HG03039 (cell line): ENCODE measurements around the gene CDH23.

Source experiments
- ATAC-seq: cut with Tn5 transposase; IDR thresholded peaks from one replicate; pipeline ENCODE4 v1.9.1; 2021; ENCODE audit warnings: mild to moderate bottlenecking, moderate library complexity; ENCODE audit not compliant: unreplicated experiment

CDH23 gene

DNA sequence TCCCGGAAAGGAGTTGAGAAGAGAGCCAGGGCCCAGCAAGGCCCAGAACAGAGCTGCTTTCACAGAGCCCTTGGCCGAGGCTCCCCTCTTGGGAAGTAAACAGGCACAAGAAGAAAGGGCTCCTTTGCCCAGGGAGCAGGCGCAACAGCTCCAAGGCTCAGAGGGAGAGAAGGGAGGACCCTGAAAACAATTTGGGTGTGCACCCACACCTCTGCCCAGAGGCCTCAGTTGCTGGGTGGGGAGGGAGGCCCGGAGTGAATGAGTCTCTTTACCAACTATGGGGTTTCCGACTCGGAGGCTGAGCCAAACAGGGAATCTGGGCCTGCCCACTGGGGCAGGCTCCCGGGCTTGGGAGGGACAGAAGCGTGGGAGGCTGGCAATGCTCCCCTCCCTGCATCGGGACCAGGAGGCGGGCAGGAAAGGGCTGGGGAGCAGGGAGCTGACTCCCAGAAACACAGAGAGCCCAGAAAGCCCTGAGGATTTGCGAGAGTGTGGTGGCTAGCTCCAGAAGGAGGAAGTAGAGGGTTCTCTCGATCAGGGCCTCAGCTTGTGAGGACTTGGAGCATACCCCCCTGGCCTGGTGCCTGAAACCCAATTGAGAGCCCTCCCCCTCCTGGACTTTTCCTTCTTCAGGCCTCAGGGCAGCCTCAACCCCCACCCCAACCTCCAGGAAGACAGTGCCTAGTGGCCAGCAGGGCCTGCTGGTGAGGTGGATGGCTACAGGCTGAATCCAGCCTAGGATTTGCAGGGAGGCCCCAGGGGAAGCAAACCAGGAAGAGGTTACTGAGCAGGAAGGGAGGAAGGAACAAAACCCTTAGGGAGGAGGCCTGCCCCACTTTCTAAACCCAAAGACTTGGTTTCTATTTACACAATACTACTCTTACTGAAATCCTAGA lies 316.7 kb downstream of the CDH23 start:
- no peak for ATAC-seq

DNA sequence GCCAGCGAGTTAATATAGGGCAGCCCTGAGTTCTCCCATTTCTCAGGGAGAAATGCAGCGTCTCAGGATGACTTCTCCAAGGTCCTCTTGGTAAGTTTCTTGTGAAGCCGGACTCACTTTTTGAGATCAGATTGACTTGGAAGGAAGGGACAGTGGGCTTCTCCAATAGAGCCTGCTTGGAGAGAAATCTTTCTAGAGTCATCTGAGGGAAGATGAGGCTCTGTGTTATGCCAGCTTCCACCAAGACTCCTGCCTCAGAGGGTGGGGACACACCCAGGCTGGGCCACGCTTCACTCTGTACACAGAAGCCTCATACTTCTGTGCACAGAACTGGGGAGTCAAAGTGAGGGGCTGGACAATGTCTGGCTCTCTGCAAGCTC lies 317.3 kb downstream of the CDH23 start:
- ATAC-seq, result no peak

DNA sequence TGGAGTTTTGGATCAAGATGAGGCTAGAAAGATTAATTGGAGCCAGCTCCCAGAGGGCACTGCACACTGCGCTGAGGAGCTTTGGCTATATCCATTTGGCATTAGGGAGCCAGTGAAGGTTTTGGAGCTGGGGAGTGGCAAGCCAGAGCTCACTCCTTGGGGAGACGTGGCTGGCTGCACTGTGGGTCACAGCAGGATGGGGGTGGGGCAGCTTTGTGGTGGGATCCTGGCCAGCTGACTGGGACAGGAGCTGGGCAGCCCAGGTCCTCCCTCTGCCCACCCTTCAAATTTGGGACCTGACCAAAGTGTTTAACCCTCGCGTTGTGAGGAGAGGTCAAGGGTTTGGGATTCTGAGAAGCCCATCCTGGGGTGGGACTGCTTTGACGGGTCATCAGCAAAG lies 317.9 kb downstream of the CDH23 start:
- ATAC-seq, result no peak

DNA sequence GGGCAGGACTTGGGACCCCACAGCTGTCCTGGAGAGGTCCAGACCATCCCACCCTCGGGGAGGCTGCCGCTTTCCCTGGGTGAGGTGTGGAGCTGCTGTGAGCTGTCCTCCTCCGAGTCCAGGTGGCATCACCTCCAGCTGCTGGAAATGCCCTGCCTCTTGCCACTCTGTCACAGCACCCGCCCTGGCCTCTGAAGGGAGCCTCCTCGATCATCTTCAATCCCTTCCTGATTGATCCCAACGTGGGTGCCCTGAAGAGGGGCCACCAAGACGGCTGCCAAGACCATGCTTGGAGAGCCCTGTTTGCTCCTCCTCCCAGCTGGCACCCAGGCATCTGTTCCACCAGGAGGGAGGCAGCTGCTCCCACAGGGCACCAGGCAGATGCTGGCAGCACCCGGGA lies 318.3 kb downstream of the CDH23 start:
- ATAC-seq, result no peak

DNA sequence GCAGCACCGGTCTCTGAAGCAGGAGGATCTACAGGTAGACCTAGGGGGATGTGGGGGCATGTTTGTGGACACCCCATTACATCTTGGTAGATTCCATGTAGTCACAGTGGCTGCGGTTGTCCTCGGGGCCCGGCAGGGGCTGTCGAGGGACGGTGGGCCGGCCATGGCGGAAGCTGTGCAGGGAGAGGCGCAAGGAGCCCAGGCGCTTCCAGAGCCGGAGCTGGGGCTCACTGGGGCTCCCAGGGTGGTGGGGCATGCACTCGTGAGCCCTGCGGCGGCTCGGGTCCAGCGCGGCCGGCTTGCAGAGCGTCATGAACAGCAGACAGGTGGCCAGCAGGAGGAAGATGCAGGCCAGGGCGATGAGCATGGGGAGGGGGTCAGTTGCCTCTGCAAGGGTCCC lies 319.1 kb downstream of the CDH23 start:
- ATAC-seq, result no peak

- ATAC-seq, result no peak
Observed at GRCh38 chr10:71716426-71716825, 319.7 kb downstream of the CDH23 start.

DNA sequence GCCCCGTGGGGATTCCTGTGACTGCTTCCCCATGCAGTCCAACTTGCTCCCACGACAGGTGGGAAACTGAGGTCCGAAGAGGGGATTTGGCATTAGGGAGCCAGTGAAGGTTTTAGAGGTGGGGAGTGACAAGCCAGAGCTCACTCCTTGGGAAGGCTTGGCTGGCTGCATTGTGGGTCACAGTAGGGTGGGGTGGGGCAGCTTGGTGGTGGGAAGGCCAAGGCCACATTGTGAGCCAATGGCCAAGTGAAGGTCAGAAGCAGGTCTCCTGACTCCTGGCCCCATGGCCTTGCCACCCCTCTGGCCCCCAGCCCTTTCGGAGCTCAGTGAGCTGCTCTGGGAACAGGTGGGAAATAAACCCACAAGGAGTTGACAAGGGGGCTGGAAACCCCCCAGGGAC lies 320.3 kb downstream of the CDH23 start:
- no peak for ATAC-seq

DNA sequence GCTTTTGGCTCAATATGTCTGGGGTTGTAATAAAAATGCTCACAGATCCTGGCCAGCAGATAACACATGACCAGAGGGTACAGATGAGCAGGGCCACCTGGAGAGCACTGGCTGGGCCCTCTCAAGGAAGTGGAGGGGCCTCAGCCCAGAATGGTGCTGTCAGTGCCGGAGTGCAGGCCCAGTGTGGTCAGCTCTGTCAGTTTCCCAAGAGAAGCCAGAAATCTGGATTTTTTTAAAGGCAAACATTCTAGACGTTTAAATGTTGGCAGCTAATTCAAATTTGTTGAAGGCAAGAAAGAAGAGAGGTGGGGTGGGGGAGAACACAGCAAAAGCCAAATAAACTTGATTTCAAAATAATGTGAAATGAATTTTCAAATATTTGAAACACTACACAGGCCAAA lies 320.8 kb downstream of the CDH23 start:
- no peak for ATAC-seq

GRCh38 chr10:71718165-71718698 lies 321.5 kb downstream of the CDH23 start:
- ATAC-seq, result no peak

DNA sequence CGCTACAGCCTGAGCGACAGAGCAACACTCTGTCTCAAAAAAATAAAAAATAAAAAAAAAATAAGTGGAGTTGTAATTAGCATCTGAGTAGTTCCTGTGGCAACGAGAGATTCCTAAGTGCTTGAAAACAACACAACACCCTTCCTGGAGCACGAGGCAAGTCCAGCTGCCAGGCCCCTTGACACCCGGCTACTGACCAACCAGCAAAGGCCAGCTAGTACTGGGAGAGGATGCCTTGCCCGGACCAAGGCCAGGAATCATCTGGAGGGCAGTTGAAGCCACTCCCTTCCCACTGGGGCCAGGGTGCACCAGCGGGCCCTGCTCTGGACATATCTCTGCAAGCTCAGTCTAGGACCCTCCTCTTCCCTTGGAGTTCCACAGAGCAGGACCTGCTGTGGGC lies 322.3 kb downstream of the CDH23 start:
- no peak for ATAC-seq

- no peak for ATAC-seq
Observed at GRCh38 chr10:71719464-71720201, 322.9 kb downstream of the CDH23 start, which contains the start of gene C10orf105. Gene C10orf105 (minus strand): TSS chr10:71719778. CDS start chr10:71716337, 3,441 bp downstream.

GRCh38 chr10:71720288-71720687 lies 323.6 kb downstream of the CDH23 start:
- no peak for ATAC-seq

DNA sequence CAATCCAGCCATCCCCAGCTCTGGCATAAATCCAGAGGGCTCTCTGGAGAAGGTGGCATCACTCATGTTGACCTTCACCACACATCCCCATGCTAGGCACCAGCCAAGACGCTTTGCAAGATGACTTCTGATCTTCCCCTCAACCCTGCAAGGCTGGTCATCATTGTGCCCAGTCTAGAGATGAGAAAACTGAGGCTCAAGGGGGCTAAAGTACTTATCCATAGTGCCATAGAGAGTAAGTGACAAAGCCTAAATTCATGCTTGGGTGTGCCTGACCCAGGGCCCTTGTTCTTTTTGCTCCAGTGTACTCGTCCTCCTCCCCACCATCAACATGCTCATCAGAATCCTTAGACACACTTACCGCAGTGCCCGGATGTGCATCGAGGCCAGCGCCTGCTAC lies 324.6 kb downstream of the CDH23 start:
- no peak for ATAC-seq

- no peak for ATAC-seq
Observed at GRCh38 chr10:71722849-71723248, 326.1 kb downstream of the CDH23 start.

- ATAC-seq, result no peak
Observed at GRCh38 chr10:71723311-71723710, 326.6 kb downstream of the CDH23 start.

- no peak for ATAC-seq
Observed at GRCh38 chr10:71724539-71724938, 327.8 kb downstream of the CDH23 start.

- ATAC-seq, result no peak
Observed at GRCh38 chr10:71725249-71725648, 328.5 kb downstream of the CDH23 start.

GRCh38 chr10:71725998-71726579 lies 329.4 kb downstream of the CDH23 start:
- no peak for ATAC-seq

DNA sequence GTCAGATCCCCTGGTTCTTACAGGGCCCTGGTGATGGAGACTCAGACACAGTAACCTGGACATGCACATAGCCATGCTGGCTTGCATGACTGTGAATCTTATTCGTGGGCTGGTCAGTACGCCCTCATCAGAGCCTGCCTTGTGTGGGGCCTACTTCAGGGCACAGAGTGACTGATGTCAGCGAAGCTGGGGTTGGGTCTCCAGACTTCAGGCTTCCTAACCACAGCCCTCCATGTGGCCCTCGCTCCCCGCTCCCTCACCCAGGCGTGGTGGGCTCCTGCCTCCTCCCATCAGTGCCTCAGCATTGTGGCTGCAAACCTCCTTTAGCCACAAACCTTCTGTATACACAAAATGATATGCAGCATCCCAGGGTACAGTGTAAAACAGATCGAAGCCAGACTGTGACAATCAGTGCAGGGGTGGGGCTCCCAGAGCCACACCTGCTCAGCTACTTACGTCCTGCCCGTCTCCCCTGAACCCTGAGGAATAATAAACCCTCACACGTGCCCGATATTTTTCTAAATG lies 329.9 kb downstream of the CDH23 start:
- ATAC-seq, result no peak

GRCh38 chr10:71727105-71727737 lies 330.5 kb downstream of the CDH23 start:
- ATAC-seq, result no peak
